Endothelial cell (in vitro differentiated cells): ENCODE measurements around the gene SHC4. TPM values are rescaled to one million over a fixed set of nuclear protein-coding genes. Genes with fewer than 3 reads are reported as not detected.

Experiments
- DNase-seq: peaks from one replicate; pipeline ENCODE4 v3.0.0; 2021; ENCODE audit warnings: low spot score
- H3K27ac Mint-ChIP-seq: one replicate; pipeline ENCODE4 v1.8.0; 2021; ENCODE audit warnings: mixed read lengths, inconsistent platforms; ENCODE audit not compliant: unreplicated experiment
- H3K27me3 Mint-ChIP-seq: one replicate; pipeline ENCODE4 v1.8.0; 2021; ENCODE audit warnings: mild to moderate bottlenecking, moderate library complexity, mixed read lengths, inconsistent platforms; ENCODE audit not compliant: unreplicated experiment
- H3K36me3 Mint-ChIP-seq: one replicate; pipeline ENCODE4 v1.8.0; 2021; ENCODE audit warnings: mild to moderate bottlenecking, low read depth, mixed read lengths, inconsistent platforms; ENCODE audit not compliant: unreplicated experiment
- H3K4me1 Mint-ChIP-seq: one replicate; pipeline ENCODE4 v1.8.0; 2021; ENCODE audit warnings: mild to moderate bottlenecking, mixed read lengths, inconsistent platforms; ENCODE audit not compliant: unreplicated experiment
- H3K4me3 Mint-ChIP-seq: one replicate; pipeline ENCODE4 v1.8.0; 2021; ENCODE audit warnings: mild to moderate bottlenecking, mixed read lengths, inconsistent platforms; ENCODE audit not compliant: unreplicated experiment
- H3K9me3 Mint-ChIP-seq: one replicate; pipeline ENCODE4 v1.8.0; 2021; ENCODE audit warnings: mixed read lengths, inconsistent platforms; ENCODE audit not compliant: unreplicated experiment
- CTCF ChIP-seq: fragments of 200-600 bp; sonication (generic); IDR thresholded peaks from one replicate; pipeline ENCODE4 v1.5.0; 2021; ENCODE audit warnings: antibody characterized with exemption; ENCODE audit not compliant: unreplicated experiment
- total RNA-seq: library from RNA; stranded (reverse); fragmentation: NEBNext Ultra II Directional; extraction: Animal tissue kit (Norgen Biotek cat#: 25700); gene quantifications from one replicate; pipeline ENCODE4 v1.2.1, GENCODE V29; 2021; ENCODE audit not compliant: unreplicated experiment

SHC4 gene
- total RNA-seq, 1 donor from 2014 or later = 6.8 TPM

- H3K4me3 Mint-ChIP-seq = no peak overlapping the region
- peaks cover 3% of the 10 kb centered on the region for H3K4me1 Mint-ChIP-seq
- H3K27me3 Mint-ChIP-seq = no peaks in the 10 kb centered on the region
- no peak for DNase-seq
- H3K36me3 Mint-ChIP-seq = no peaks in the 10 kb centered on the region
- no peaks in the 10 kb centered on the region for H3K9me3 Mint-ChIP-seq
- no peak overlapping the region for H3K27ac Mint-ChIP-seq
- no peak for TF ChIP-seq CTCF
Measured at GRCh38 chr15:48778331-48778730, 185.4 kb downstream of the SHC4 start.

- TF ChIP-seq CTCF = no peak
- Mint-ChIP-seq H3K27ac (no peak overlapping the region), H3K9me3 (no peaks in the 10 kb centered on the region), H3K36me3 (no peaks in the 10 kb centered on the region), H3K4me1 (peaks cover 3% of the 10 kb centered on the region), H3K27me3 (no peaks in the 10 kb centered on the region), H3K4me3 (no peak overlapping the region)
- no peak for DNase-seq
Measured at GRCh38 chr15:48777645-48778330, 185.9 kb downstream of the SHC4 start.

- H3K27me3 Mint-ChIP-seq = no peaks in the 10 kb centered on the region
- H3K4me1 Mint-ChIP-seq = peaks cover 3% of the 10 kb centered on the region
- no peak overlapping the region for H3K27ac Mint-ChIP-seq
- H3K36me3 Mint-ChIP-seq = no peaks in the 10 kb centered on the region
- H3K9me3 Mint-ChIP-seq = no peaks in the 10 kb centered on the region
- DNase-seq = no peak
- no peak overlapping the region for H3K4me3 Mint-ChIP-seq
- no peak for TF ChIP-seq CTCF
Measured at GRCh38 chr15:48775546-48775945, 188.2 kb downstream of the SHC4 start.

GRCh38 chr15:48774484-48774883 lies 189.2 kb downstream of the SHC4 start:
- H3K27me3 Mint-ChIP-seq = no peaks in the 10 kb centered on the region
- H3K9me3 Mint-ChIP-seq = no peaks in the 10 kb centered on the region
- no peak for DNase-seq
- H3K36me3 Mint-ChIP-seq = no peaks in the 10 kb centered on the region
- no peak overlapping the region for H3K27ac Mint-ChIP-seq
- peaks cover 3% of the 10 kb centered on the region for H3K4me1 Mint-ChIP-seq
- no peak overlapping the region for H3K4me3 Mint-ChIP-seq
- TF ChIP-seq CTCF = no peak

Other genes with a start within 250 kb of the SHC4 start
- 4.7 TPM for gene CEP152, start 152.8 kb downstream of the SHC4 start, total RNA-seq
- gene EID1, start 85.8 kb downstream of the SHC4 start, total RNA-seq = 126 TPM
- gene SECISBP2L, start 82.5 kb upstream of the SHC4 start, total RNA-seq = 44.3 TPM
- gene COPS2, start 191.7 kb upstream of the SHC4 start, total RNA-seq = 71.8 TPM
- gene GALK2, start 206.3 kb upstream of the SHC4 start, total RNA-seq = 25.7 TPM